Non-pigmented ciliary epithelial cell (primary cell): ENCODE results near the gene ABO.
"Not testable (repeated sequence)": the region's sequence is repeated elsewhere in the genome, so short reads cannot be mapped to it uniquely, and the experiment has no call there.

Source experiments
- DNase-seq: peaks from one replicate; pipeline ENCODE4 v3.0.0-alpha.2; 2010; ENCODE audit warnings: low read depth

The ABO gene

GRCh38 chr9:133242241-133242640 is 32.8 kb downstream of the ABO start:
- DNase-seq, result no peak

- no peak for DNase-seq
These were observed 35.4 kb downstream of the ABO start for GRCh38 chr9:133239533-133240090.

GRCh38 chr9:133238851-133239532 is 36.0 kb downstream of the ABO start:
- no peak for DNase-seq

GRCh38 chr9:133238272-133238850 is 36.6 kb downstream of the ABO start:
- no peak for DNase-seq

GRCh38 chr9:133237035-133237731 is 37.8 kb downstream of the ABO start:
- DNase-seq, result no peak

GRCh38 chr9:133236291-133237034 is 38.5 kb downstream of the ABO start:
- DNase-seq, result not testable (repeated sequence)

- no peak for DNase-seq
These were observed 39.3 kb downstream of the ABO start for GRCh38 chr9:133235549-133236222.

GRCh38 chr9:133234577-133235322 is 40.3 kb downstream of the ABO start:
- no peak for DNase-seq

GRCh38 chr9:133233681-133234432 is 41.1 kb downstream of the ABO start:
- DNase-seq, result no peak

GRCh38 chr9:133231934-133232568 is 43.0 kb downstream of the ABO start:
- not testable (repeated sequence) for DNase-seq

GRCh38 chr9:133230514-133230913 is 44.5 kb downstream of the ABO start:
- DNase-seq, result not testable (repeated sequence)

- no peak for DNase-seq
These were observed 44.9 kb downstream of the ABO start for GRCh38 chr9:133230093-133230492.

- DNase-seq, result not testable (repeated sequence)
These were observed 46.4 kb downstream of the ABO start for GRCh38 chr9:133228474-133229193.

GRCh38 chr9:133227996-133228395 is 47.0 kb downstream of the ABO start:
- not testable (repeated sequence) for DNase-seq

- DNase-seq, result no peak
These were observed 47.6 kb downstream of the ABO start for GRCh38 chr9:133227242-133227860.

- no peak for DNase-seq
These were observed 48.5 kb downstream of the ABO start for GRCh38 chr9:133226219-133227171.
